Measurements from ENCODE around the gene SLC7A7.
"Not testable (repeated sequence)": the region's sequence is repeated elsewhere in the genome, so short reads cannot be mapped to it uniquely, and the experiment has no call there.

DNA sequence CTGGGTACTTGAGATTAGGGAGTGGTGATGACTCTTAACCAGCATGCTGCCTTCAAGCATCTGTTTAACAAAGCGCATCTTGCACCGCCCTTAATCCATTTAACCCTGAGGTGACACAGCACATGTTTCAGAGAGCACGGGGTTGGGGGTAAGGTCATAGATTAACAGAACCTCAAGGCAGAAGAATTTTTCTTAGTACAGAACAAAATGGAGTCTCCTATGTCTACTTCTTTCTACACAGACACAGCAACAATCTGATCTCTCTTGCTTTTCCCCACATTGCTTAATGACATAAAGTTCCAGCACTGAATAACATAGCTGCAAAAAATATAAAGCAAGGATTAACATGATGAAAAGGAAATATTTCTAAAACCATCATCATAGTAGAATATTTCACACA, 89.9 kb downstream of the SLC7A7 start:
- TF ChIP-seq, protein P1, sequence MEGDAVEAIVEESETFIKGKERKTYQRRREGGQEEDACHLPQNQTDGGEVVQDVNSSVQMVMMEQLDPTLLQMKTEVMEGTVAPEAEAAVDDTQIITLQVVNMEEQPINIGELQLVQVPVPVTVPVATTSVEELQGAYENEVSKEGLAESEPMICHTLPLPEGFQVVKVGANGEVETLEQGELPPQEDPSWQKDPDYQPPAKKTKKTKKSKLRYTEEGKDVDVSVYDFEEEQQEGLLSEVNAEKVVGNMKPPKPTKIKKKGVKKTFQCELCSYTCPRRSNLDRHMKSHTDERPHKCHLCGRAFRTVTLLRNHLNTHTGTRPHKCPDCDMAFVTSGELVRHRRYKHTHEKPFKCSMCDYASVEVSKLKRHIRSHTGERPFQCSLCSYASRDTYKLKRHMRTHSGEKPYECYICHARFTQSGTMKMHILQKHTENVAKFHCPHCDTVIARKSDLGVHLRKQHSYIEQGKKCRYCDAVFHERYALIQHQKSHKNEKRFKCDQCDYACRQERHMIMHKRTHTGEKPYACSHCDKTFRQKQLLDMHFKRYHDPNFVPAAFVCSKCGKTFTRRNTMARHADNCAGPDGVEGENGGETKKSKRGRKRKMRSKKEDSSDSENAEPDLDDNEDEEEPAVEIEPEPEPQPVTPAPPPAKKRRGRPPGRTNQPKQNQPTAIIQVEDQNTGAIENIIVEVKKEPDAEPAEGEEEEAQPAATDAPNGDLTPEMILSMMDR (conservative IDR thresholded peaks at IDR 0.05; ENCODE audit: low read depth, low read length): not testable (repeated sequence)
- TF ChIP-seq EZH2 (IDR thresholded peaks at IDR 0.05; ENCODE audit: borderline replicate concordance, low read depth, low read length, poor library complexity, severe bottlenecking): not testable (repeated sequence)
